DMS 273 (cell line): ENCODE results near the gene PSMD4.
"Not testable (repeated sequence)": the region's sequence is repeated elsewhere in the genome, so short reads cannot be mapped to it uniquely, and the experiment has no call there.

Experiments used
- DNase-seq: peaks from one replicate; lab custom pipeline; 2025; ENCODE audit not compliant: unreplicated experiment; lab: John Stamatoyannopoulos, UW

The PSMD4 gene

GRCh38 chr1:151267760-151268159, 13.2 kb downstream of the PSMD4 start:
- DNase-seq: no peak

- DNase-seq: no peak
These were observed 19.5 kb downstream of the PSMD4 start for GRCh38 chr1:151273924-151274466.

GRCh38 chr1:151275341-151275740, 20.8 kb downstream of the PSMD4 start:
- DNase-seq: not testable (repeated sequence)

- DNase-seq: no peak
These were observed 22.7 kb downstream of the PSMD4 start for GRCh38 chr1:151277249-151277648.

GRCh38 chr1:151281225-151281968, 26.9 kb downstream of the PSMD4 start:
- DNase-seq: peak; percentile 100

GRCh38 chr1:151281969-151282882, 27.7 kb downstream of the PSMD4 start, which contains the start of gene ZNF687:
ZNF687 (plus strand) TSS chr1:151282299; CDS start chr1:151286292, 3,993 bp downstream.
- peak; percentile 100 for DNase-seq

GRCh38 chr1:151282883-151283725, 28.6 kb downstream of the PSMD4 start:
- DNase-seq: peak; percentile 100

- DNase-seq: peak; percentile 94
These were observed 29.6 kb downstream of the PSMD4 start for GRCh38 chr1:151284013-151284577.

GRCh38 chr1:151286619-151287340, 32.2 kb downstream of the PSMD4 start:
- peak; percentile 92 for DNase-seq

GRCh38 chr1:151287341-151287699, 32.8 kb downstream of the PSMD4 start:
- DNase-seq: no peak

- no peak for DNase-seq
These were observed 33.4 kb downstream of the PSMD4 start for GRCh38 chr1:151287767-151288500.

GRCh38 chr1:151288502-151288901, 34.0 kb downstream of the PSMD4 start:
- no peak for DNase-seq

- no peak for DNase-seq
These were observed 34.8 kb downstream of the PSMD4 start for GRCh38 chr1:151289080-151289935.

- DNase-seq: no peak
These were observed 35.6 kb downstream of the PSMD4 start for GRCh38 chr1:151289991-151290708.

- no peak for DNase-seq
These were observed 36.3 kb downstream of the PSMD4 start for GRCh38 chr1:151290709-151291303.

- peak; percentile 100 for DNase-seq
These were observed 37.9 kb downstream of the PSMD4 start for GRCh38 chr1:151292207-151293030.
